HG03521 (cell line): ENCODE measurements around the gene TRMT10B.
"Not testable (repeated sequence)": the region's sequence is repeated elsewhere in the genome, so short reads cannot be mapped to it uniquely, and the experiment has no call there.

ENCODE experiments used
- ATAC-seq: cut with Tn5 transposase; IDR thresholded peaks from one replicate; pipeline ENCODE4 v1.9.1; 2021; ENCODE audit warnings: mild to moderate bottlenecking, moderate library complexity; ENCODE audit not compliant: unreplicated experiment

Gene TRMT10B

GRCh38 chr9:37751186-37751585, 2.4 kb upstream of the TRMT10B start:
- no peak for ATAC-seq

- ATAC-seq = not testable (repeated sequence)
Observed at GRCh38 chr9:37751704-37752103, 1.9 kb upstream of the TRMT10B start.

- not testable (repeated sequence) for ATAC-seq
Observed at GRCh38 chr9:37752112-37752511, 1.5 kb upstream of the TRMT10B start.

- no peak for ATAC-seq
Observed at GRCh38 chr9:37752642-37753488, 740 bp upstream of the TRMT10B start.

- ATAC-seq = no peak
Observed at GRCh38 chr9:37758747-37759146, 5.1 kb downstream of the TRMT10B start.

- ATAC-seq = no peak
Observed at GRCh38 chr9:37760416-37761161, 7.0 kb downstream of the TRMT10B start.

- ATAC-seq = no peak
Observed at GRCh38 chr9:37761511-37761910, 7.9 kb downstream of the TRMT10B start.

- not testable (repeated sequence) for ATAC-seq
Observed at GRCh38 chr9:37765263-37765662, 11.7 kb downstream of the TRMT10B start.

GRCh38 chr9:37769306-37769705, 15.7 kb downstream of the TRMT10B start:
- ATAC-seq = no peak

- ATAC-seq = no peak
Observed at GRCh38 chr9:37769995-37770394, 16.4 kb downstream of the TRMT10B start.

- ATAC-seq = no peak
Observed at GRCh38 chr9:37775216-37775919, 21.8 kb downstream of the TRMT10B start.

GRCh38 chr9:37776328-37776727, 22.7 kb downstream of the TRMT10B start:
- no peak for ATAC-seq

- no peak for ATAC-seq
Observed at GRCh38 chr9:37778534-37778933, 24.9 kb downstream of the TRMT10B start.

- no peak for ATAC-seq
Observed at GRCh38 chr9:37784291-37784615, 30.6 kb downstream of the TRMT10B start.

GRCh38 chr9:37784616-37785483, 31.2 kb downstream of the TRMT10B start, which contains the start of gene EXOSC3:
Gene EXOSC3 (minus strand): TSS chr9:37785064. CDS start chr9:37785044, 20 bp downstream.
- peak; percentile 80 for ATAC-seq

- ATAC-seq = no peak
Observed at GRCh38 chr9:37787059-37787458, 33.5 kb downstream of the TRMT10B start.

- no peak for ATAC-seq
Observed at GRCh38 chr9:37788332-37788731, 34.7 kb downstream of the TRMT10B start.

- no peak for ATAC-seq
Observed at GRCh38 chr9:37790096-37790495, 36.5 kb downstream of the TRMT10B start.

- ATAC-seq = no peak
Observed at GRCh38 chr9:37792122-37792521, 38.5 kb downstream of the TRMT10B start.

GRCh38 chr9:37796232-37796631, 42.6 kb downstream of the TRMT10B start:
- ATAC-seq = no peak

GRCh38 chr9:37798677-37799076, 45.1 kb downstream of the TRMT10B start:
- ATAC-seq = no peak
